Measurements from ENCODE around the gene KCNIP4. TPM values are rescaled to one million over a fixed set of nuclear protein-coding genes. Genes with fewer than 3 reads are reported as not detected.

Gene KCNIP4
- total and polyA plus RNA-seq, 10 of the 15 experiments (the other 5 are each of a cell fraction or from before 2014, with no cell fraction given), result 0.03 to 0.23 (median 0.13) TPM; not detected in 7

- ATAC-seq (no peak), DNase-seq (ENCODE audit: low read depth, low spot score) (no peak), FAIRE-seq (no peak)
- H3K27ac ChIP-seq (ENCODE audit: control insufficient read depth, insufficient read depth), result no peak overlapping the region
- POLR2A ChIA-PET, result no interaction called here
- H3K4me3 ChIP-seq, result no peak overlapping the region
- WGBS (ENCODE audit: insufficient coverage, insufficient replicate concordance, low lambda C conversion rate, missing lambda C conversion rate), result 45% methylated on average over 1 of the region's 1 CpG
- H3K27me3 ChIP-seq (replicated peaks in 1 of 2; ENCODE audit: control insufficient read depth in 2 of 2, insufficient read depth in 2 of 2, low read length in 1 of 2), result no peaks in the 10 kb centered on the region
- no peaks in the 10 kb centered on the region for H3K36me3 ChIP-seq (ENCODE audit: control insufficient read depth in 2 of 2, insufficient read depth in 2 of 2, low read length in 1 of 2)
- no peaks in the 10 kb centered on the region for H4K20me1 ChIP-seq (ENCODE audit: control insufficient read depth, insufficient read depth)
- no peak overlapping the region for H3K9ac ChIP-seq (ENCODE audit: control insufficient read depth, insufficient read depth, low read length)
- intact Hi-C loops (cut with micrococcal nuclease; ENCODE audit: unreplicated experiment), result loop anchor here (5.0 to 10.0 kb wide), 2 partner anchors 1456 to 1994 kb away; no protein-coding TSS in a partner anchor
- in situ Hi-C loops (cut with MboI), result loop anchor here (25.0 kb wide), 1 partner anchor 1444 kb away; no protein-coding TSS in a partner anchor
- no peaks in the 10 kb centered on the region for H3K79me2 ChIP-seq (ENCODE audit: control insufficient read depth, insufficient read depth, low read length)
- no TSS peak for BruUV-seq (replicated peaks)
- RAD21 ChIA-PET (ENCODE audit: unreplicated experiment), result no interaction called here
- H3K4me1 ChIP-seq (ENCODE audit: control insufficient read depth, insufficient read depth, low read length), result no peaks in the 10 kb centered on the region
- H2AFZ ChIP-seq (ENCODE audit: control insufficient read depth, low read depth, low read length), result no peak overlapping the region
- no peak overlapping the region for H3K4me2 ChIP-seq (ENCODE audit: control insufficient read depth, insufficient read depth)
- CTCF ChIA-PET, result interaction anchor here (0.8 kb wide), 1 partner anchor 286 kb away, joined by 4 read pairs; no protein-coding TSS in a partner anchor
- TF ChIP-seq ZZZ3 (IDR thresholded peaks at IDR 0.05; ENCODE audit: control insufficient read depth, insufficient read length, low read depth) (no peak), MYC (IDR thresholded peaks at IDR 0.05; ENCODE audit: insufficient read depth, insufficient read length, insufficient replicate concordance, low read length, severe bottlenecking) (no peak), BCL3 (IDR thresholded peaks at IDR 0.05; ENCODE audit: borderline replicate concordance, insufficient read depth, low read depth, low read length, poor library complexity, severe bottlenecking) (no peak), JUNB (IDR thresholded peaks at IDR 0.05) (no peak), NR2C1 (IDR thresholded peaks at IDR 0.05) (no peak), ZNF274 (IDR thresholded peaks at IDR 0.05; ENCODE audit: insufficient read depth, insufficient read length) (no peak), BCLAF1 (IDR thresholded peaks at IDR 0.05) (no peak)
- SMC1A ChIA-PET (ENCODE audit: uncharacterized antibody, unreplicated experiment), result no interaction called here
- H3K9me3 ChIP-seq (replicated peaks; ENCODE audit: control insufficient read depth, insufficient read depth, low read length), result no peaks in the 10 kb centered on the region
These were observed 1267.3 kb downstream of the KCNIP4 start for GRCh38 chr4:20681271-20681670.

All from GM12878 (cell line).